GM18517 (cell line): ENCODE results near the gene GPRC5A.
A peak's percentile ranks its signal among the peaks of the same experiment; 100 is the strongest.

Experiments used
- ATAC-seq: cut with Tn5 transposase; IDR thresholded peaks from one replicate; pipeline ENCODE4 v1.9.1; 2021; ENCODE audit warnings: mild to moderate bottlenecking, moderate library complexity; ENCODE audit not compliant: unreplicated experiment

GPRC5A gene

DNA sequence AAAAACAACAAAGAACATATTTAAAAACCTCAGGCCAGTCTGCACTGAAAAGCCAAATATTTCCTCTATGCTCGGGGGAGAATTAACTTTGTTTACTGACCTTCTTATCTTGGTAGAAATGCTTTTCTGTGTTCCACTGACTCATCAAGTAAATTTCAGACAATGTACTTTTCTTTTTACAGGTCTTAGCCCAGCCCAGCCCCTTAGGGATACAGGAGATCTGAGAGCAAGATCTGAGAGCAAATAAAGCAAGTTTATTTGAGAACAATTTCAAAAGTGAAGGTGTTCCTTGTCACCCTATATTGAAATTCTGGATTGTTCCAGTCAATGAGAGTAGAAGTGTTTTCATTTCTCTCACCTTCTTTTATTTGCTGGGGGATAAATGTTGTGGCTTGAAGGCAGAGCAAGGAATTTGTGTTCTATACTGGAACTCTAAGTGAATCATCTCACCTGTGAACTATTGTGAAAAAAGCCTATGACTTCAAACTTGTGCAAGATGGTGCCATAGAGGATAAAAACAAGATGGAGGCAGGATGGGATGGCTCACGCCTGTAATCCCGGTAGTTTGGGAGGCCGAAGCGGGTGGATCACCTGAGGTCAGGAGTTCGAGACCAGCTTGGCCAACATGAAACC is 7.9 kb upstream of the GPRC5A start:
- no peak for ATAC-seq

DNA sequence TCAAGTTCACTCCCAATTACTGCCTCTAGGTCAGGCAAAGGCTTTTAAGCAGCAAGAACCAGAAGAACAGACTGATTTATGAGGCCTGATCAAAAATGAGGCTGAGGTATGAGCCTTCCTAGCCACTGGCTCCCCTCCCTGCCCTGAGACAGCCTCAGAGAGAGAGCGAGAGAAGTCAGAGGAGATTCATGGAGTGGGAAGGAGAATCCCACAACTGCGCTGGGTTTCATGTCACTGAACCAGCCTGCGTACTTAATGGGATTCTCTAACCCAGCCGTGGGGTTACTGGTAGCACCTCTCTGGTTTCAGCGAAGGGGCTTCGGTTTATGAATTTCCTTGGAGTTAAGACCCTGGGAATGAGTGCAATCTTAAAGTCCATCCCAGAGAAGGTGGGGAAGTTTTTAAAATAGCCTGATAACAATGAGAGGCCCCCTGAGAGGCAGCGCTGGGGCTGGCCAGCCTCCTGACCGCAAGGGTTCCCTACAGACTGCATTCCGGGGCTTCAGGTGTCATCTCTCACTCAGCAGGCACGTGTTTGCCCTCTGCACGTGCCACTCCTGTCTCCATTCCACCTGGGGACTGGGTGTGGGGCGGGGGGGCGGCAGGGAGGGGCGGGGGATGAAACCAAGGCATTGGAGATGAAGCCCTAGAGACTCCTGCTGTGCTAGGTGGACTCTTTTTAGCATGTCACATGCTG is 6.1 kb upstream of the GPRC5A start:
- no peak for ATAC-seq

DNA sequence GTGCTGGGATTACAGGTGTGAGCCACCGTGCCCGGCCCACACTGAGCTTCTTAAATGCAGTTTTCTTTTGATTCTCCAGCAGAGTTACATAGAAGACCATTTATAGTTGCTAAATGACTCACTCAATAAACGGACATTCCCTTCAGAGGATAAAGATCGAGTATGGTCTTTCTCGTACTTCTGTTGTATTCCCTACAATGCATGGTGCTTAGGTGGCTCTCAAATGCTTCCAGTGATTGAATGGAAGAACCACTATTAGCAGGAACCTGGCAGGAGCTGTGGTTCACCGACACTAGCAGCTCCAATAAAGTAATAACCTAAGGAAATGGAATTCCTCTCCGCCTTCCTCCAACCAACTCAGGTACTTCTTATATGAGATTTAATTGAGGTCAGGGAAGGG is 3.9 kb upstream of the GPRC5A start:
- ATAC-seq, result no peak

GRCh38 chr12:12889701-12890100 is 1.7 kb upstream of the GPRC5A start:
- no peak for ATAC-seq

- ATAC-seq, result no peak
These were observed 751 bp upstream of the GPRC5A start for GRCh38 chr12:12890543-12891079.

- ATAC-seq, result no peak
These were observed 556 bp downstream of the GPRC5A start for GRCh38 chr12:12891881-12892355.

GRCh38 chr12:12892681-12893141 is 1.3 kb downstream of the GPRC5A start:
- ATAC-seq, result no peak

DNA sequence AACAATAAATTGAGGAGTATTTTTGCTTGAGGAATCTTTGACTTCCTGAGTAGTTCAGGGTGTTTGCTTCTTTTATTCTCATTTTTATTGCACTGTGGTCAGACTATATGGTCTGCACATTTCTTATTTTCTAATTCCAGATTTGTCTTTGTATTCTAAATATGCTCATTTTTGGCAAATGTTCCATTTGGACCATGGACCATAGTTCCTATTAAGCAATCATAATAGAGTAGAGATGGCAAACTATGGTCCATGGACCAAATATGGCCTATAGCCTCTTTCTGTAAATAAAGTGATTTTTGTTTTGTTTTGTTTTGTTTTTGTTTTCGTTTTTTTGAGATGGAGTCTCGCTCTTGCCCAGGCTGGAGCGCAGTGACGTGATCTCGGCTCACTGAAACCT is 2.1 kb downstream of the GPRC5A start:
- no peak for ATAC-seq

DNA sequence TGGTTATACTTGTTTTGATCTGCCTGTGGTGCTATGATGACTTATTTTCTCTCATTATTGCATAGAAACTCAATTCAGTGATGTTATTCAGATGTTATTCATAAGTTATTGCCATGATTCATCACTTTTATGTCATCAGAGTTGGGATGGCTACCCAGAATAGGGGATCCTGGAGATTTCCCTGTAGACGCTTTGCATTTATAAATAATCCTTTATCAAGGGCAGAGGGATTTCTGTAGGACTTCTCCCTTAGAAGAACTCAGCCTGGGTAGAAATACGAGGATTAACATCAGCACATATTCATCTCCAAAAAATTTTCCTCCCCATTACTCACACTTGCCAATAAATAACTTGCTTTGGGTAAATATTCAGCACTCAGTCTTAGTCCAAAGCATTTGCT is 4.9 kb downstream of the GPRC5A start:
- ATAC-seq, result no peak

GRCh38 chr12:12897302-12897701 is 5.9 kb downstream of the GPRC5A start:
- ATAC-seq, result no peak

- ATAC-seq, result no peak
These were observed 6.9 kb downstream of the GPRC5A start for GRCh38 chr12:12898136-12898717.

DNA sequence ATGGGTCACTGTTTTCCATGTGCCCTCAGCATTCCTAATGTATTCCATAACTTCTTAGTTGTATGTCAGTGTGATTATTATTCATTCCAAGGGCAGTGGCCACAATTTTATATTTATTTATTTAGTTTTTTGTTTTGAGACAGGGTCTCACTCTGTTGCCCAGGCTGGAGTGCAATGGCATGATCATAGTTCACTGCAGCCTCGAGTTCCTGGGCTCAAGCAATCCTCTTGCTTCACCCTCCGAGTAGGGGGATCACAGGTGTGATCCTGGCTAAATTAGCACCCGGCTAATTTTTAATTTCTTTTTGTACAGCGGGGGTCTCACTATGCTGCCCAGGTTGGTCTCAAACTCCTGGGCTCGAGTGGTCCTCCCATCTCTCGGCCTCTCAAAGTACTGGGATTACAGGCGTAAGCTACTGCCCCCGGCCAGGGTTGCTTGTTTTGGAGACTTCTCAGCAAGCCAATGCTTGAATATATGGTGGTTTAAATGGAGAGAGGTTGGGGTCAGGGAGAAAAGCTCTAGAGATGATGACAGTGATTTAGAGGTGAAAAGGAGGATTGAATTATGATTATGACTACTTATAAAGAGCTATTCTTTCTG is 7.6 kb downstream of the GPRC5A start:
- ATAC-seq, result peak; percentile 28

- peak; percentile 88 for ATAC-seq
These were observed 8.4 kb downstream of the GPRC5A start for GRCh38 chr12:12899530-12900380.

GRCh38 chr12:12900786-12901157 is 9.4 kb downstream of the GPRC5A start:
- no peak for ATAC-seq

- ATAC-seq, result no peak
These were observed 9.9 kb downstream of the GPRC5A start for GRCh38 chr12:12901158-12901791.

DNA sequence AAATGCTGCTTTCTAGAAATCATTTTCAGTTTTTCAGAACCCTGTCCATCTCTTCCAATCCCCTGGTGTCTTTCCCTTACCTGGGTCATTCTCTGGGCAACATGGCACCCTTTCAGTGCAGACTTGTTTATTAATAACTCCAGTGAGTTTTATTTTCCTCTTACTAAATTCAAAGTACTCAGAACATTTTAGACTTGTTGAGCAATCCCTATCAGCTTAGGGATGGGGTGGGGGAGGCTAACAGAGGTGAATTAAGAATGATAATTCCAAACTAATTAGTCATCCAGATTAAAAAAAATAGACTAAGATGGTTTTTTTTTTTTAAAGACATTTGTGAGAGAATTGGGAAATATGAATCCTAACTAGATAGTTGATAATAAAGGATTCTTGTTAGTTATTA is 10.7 kb downstream of the GPRC5A start:
- no peak for ATAC-seq

- ATAC-seq, result no peak
These were observed 12.6 kb downstream of the GPRC5A start for GRCh38 chr12:12903642-12904609.

DNA sequence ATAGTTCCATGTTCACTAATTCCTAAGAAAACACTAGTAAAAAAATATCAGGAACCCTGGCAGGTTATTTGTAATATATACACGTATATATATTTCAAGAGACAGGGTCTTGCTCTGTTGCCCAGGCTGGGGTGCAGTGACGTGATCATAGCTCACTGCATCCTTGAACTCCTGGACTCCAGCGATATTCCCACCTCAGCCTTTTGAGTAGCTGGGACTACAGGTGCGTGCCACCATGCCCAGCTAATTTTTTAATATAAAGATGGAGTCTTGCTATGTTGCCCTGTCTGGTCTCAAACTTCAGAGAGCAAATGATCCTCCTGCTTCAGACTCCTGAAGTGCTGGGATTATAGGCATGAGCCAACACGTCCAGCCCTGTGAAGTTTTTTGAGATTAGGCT is 16.2 kb downstream of the GPRC5A start:
- no peak for ATAC-seq

GRCh38 chr12:12908252-12908651 is 16.9 kb downstream of the GPRC5A start:
- no peak for ATAC-seq
